HepG2 (cell line): ENCODE results near the gene ARID5B. TPM values are rescaled to one million over a fixed set of nuclear protein-coding genes. Genes with fewer than 3 reads are reported as not detected.

Source experiments
- ARNTL ChIP-seq: sonication (generic); formaldehyde crosslinking; IDR thresholded peaks from 2 replicates; pipeline ENCODE4 v1.4.0; 2020; ENCODE audit warnings: mild to moderate bottlenecking, missing genetic modification reagents
- CEBPB ChIP-seq: IDR thresholded peaks from 2 replicates; pipeline ENCODE4 v1.6.1; 2011; ENCODE audit warnings: low read depth, low read length, improper control_type of control experiment, borderline replicate concordance
- HMG20A ChIP-seq: IDR thresholded peaks from 2 replicates; pipeline ENCODE4 v1.6.1; 2016; ENCODE audit warnings: borderline replicate concordance
- IRF2 ChIP-seq: IDR thresholded peaks from 2 replicates; pipeline ENCODE4 v1.6.1; 2018; ENCODE audit warnings: missing genetic modification reagents, missing compliant biosample characterization
- ISX ChIP-seq: sonication (generic); formaldehyde crosslinking; conservative IDR thresholded peaks from 2 replicates; pipeline ENCODE4 v1.5.0; 2020; ENCODE audit warnings: missing genetic modification reagents
- JUNB ChIP-seq: sonication (generic); formaldehyde crosslinking; IDR thresholded peaks from 2 replicates; pipeline ENCODE4 v1.8.0; 2022; ENCODE audit warnings: missing genetic modification reagents, mild to moderate bottlenecking, borderline replicate concordance
- NONO ChIP-seq, 2 experiments: fragments of 450-650 bp in 1 of 2; sonication (generic) in 1 of 2; formaldehyde crosslinking in 1 of 2; IDR thresholded peaks in 1 of 2; conservative IDR thresholded peaks in 1 of 2; 2 replicates each; pipeline versions ENCODE4 v1.6.1 to v1.8.0; 2017 to 2022; ENCODE audit warnings: mild to moderate bottlenecking in 1 of 2, missing genetic modification reagents in 1 of 2, moderate library complexity in 1 of 2
- NR2F2 ChIP-seq: IDR thresholded peaks from 2 replicates; pipeline ENCODE4 v1.6.1; 2012; ENCODE audit warnings: low read depth, inconsistent platforms, borderline replicate concordance
- PTBP1 ChIP-seq: fragments of 200-400 bp; formaldehyde crosslinking; IDR thresholded peaks from 2 replicates; pipeline ENCODE4 v1.6.1; 2018; ENCODE audit warnings: low read length, low read depth; ENCODE audit not compliant: poor library complexity, severe bottlenecking
- XBP1 ChIP-seq: sonication (generic); formaldehyde crosslinking; IDR thresholded peaks from 2 replicates; pipeline ENCODE4 v1.5.0; 2020; ENCODE audit warnings: missing genetic modification reagents
- YY1 ChIP-seq: IDR thresholded peaks from 2 replicates; pipeline ENCODE4 v1.6.1; 2011; ENCODE audit warnings: low read length, low read depth, moderate library complexity, mild to moderate bottlenecking; ENCODE audit not compliant: insufficient read depth, insufficient replicate concordance
- ZBTB42 ChIP-seq: sonication (generic); formaldehyde crosslinking; IDR thresholded peaks from 2 replicates; pipeline ENCODE4 v1.5.0; 2020; ENCODE audit warnings: mild to moderate bottlenecking, missing genetic modification reagents
- ZFP62 ChIP-seq: sonication (generic); formaldehyde crosslinking; IDR thresholded peaks from 2 replicates; pipeline ENCODE4 v1.4.0; 2020; ENCODE audit warnings: missing genetic modification reagents
- ZMYM2 ChIP-seq: sonication (generic); formaldehyde crosslinking; IDR thresholded peaks from 2 replicates; pipeline ENCODE4 v1.8.0; 2022; ENCODE audit warnings: mild to moderate bottlenecking, missing genetic modification reagents
- ZNF12 ChIP-seq: sonication (generic); formaldehyde crosslinking; IDR thresholded peaks from 2 replicates; pipeline ENCODE4 v1.5.0; 2020; ENCODE audit warnings: missing genetic modification reagents
- ZNF644 ChIP-seq: IDR thresholded peaks from 2 replicates; pipeline ENCODE4 v1.6.1; 2016; ENCODE audit warnings: low read depth
- ZNF749 ChIP-seq: sonication (generic); formaldehyde crosslinking; IDR thresholded peaks from 2 replicates; pipeline ENCODE4 v1.8.0; 2022; ENCODE audit warnings: mild to moderate bottlenecking, missing genetic modification reagents, moderate library complexity, borderline replicate concordance
- ZNF75D ChIP-seq: sonication (generic); formaldehyde crosslinking; IDR thresholded peaks from 2 replicates; pipeline ENCODE4 v1.8.1; 2023; ENCODE audit warnings: missing genetic modification reagents, mild to moderate bottlenecking, borderline replicate concordance
- polyA plus RNA-seq, 8 experiments: library from polyadenylated mRNA; depleted of rRNA in 3 of 8; stranded (reverse) in 7 of 8; unstranded in 1 of 8; fragments of >200 nt; fragmentation: Illumina TruSeq in 4 of 8; extraction: Trizol in 4 of 8; gene quantifications; 2 replicates each; pipeline versions ENCODE4 v1.2.1 to v1.2.3, GENCODE V29; 2011 to 2016; ENCODE audit warnings: low read depth in 4 of 8, missing spikeins in 1 of 8, mixed read lengths in 1 of 8; ENCODE audit not compliant: insufficient read depth in 1 of 8
- total RNA-seq, 5 experiments: library from RNA; depleted of rRNA; stranded (reverse); fragments of >200 nt; fragmentation: Illumina TruSeq; extraction: Trizol; gene quantifications; 2 replicates each; pipeline ENCODE4 v1.2.3, GENCODE V29; 2016; ENCODE audit warnings: low read depth in 1 of 5
- TF ChIP-seq, protein P1 (sequence below): IDR thresholded peaks from 2 replicates; pipeline ENCODE4 v1.6.1; 2018; ENCODE audit warnings: missing genetic modification reagents
- TF ChIP-seq, protein P2 (sequence below): sonication (generic); formaldehyde crosslinking; IDR thresholded peaks from 2 replicates; pipeline ENCODE4 v1.8.0; 2022; ENCODE audit warnings: mild to moderate bottlenecking, missing genetic modification reagents, moderate library complexity
- TF ChIP-seq, protein P3 (sequence below): sonication (generic); formaldehyde crosslinking; IDR thresholded peaks from 2 replicates; pipeline ENCODE4 v1.5.0; 2020; ENCODE audit warnings: missing genetic modification reagents
- TF ChIP-seq, protein P4 (sequence below): sonication (generic); formaldehyde crosslinking; IDR thresholded peaks from 2 replicates; pipeline ENCODE4 v1.4.0; 2020; ENCODE audit warnings: mild to moderate bottlenecking, missing genetic modification reagents
- TF ChIP-seq, protein P5 (sequence below): sonication (generic); formaldehyde crosslinking; conservative IDR thresholded peaks from 2 replicates; pipeline ENCODE4 v1.4.0; 2020; ENCODE audit warnings: missing genetic modification reagents

The ARID5B gene
- total and polyA plus RNA-seq, 2 of the 13 experiments (the other 11 are each of a cell fraction or from before 2014, with no cell fraction given): 6.2 to 21.1 TPM

DNA sequence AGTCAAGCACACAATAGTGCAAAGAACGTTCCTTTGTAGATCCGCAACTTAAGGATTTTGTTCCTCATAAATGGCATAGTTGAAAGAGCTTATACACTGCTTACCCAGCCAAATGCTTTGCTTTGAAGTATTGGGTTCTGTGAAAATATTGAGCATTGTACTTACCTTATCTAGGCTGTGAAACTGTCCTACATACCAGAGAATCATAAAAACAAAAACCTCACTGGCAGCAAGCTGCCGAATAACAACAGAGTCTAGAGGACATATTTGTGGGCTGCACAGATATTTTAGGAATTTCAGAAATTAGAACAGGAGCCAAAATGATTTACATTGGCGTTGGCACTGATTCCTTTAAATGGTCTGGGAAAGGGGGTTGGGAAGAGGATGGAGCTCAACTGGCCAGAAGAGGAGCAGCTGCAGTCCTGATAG is 192.4 kb downstream of the ARID5B start (continued):
- TF ChIP-seq, protein P1, sequence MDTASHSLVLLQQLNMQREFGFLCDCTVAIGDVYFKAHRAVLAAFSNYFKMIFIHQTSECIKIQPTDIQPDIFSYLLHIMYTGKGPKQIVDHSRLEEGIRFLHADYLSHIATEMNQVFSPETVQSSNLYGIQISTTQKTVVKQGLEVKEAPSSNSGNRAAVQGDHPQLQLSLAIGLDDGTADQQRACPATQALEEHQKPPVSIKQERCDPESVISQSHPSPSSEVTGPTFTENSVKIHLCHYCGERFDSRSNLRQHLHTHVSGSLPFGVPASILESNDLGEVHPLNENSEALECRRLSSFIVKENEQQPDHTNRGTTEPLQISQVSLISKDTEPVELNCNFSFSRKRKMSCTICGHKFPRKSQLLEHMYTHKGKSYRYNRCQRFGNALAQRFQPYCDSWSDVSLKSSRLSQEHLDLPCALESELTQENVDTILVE: no peak
- no peak for TF ChIP-seq IRF2 (CRISPR knock-in tag)
- TF ChIP-seq CEBPB: no peak
- TF ChIP-seq ZNF749 (CRISPR knock-in tag): no peak
- TF ChIP-seq ZBTB42: no peak
- peak; percentile 73; the same call in 1 of the 2 replicates for TF ChIP-seq ZNF12 (CRISPR knock-in tag)
- TF ChIP-seq, protein P2, sequence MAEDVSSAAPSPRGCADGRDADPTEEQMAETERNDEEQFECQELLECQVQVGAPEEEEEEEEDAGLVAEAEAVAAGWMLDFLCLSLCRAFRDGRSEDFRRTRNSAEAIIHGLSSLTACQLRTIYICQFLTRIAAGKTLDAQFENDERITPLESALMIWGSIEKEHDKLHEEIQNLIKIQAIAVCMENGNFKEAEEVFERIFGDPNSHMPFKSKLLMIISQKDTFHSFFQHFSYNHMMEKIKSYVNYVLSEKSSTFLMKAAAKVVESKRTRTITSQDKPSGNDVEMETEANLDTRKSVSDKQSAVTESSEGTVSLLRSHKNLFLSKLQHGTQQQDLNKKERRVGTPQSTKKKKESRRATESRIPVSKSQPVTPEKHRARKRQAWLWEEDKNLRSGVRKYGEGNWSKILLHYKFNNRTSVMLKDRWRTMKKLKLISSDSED (CRISPR knock-in tag): no peak
- no peak for TF ChIP-seq ISX (CRISPR knock-in tag)
- no peak for TF ChIP-seq XBP1 (CRISPR knock-in tag)
- no peak for TF ChIP-seq YY1
- TF ChIP-seq ZNF75D (CRISPR knock-in tag): no peak
- no peak for TF ChIP-seq ARNTL (CRISPR knock-in tag)
- no peak for TF ChIP-seq PTBP1
- no peak for TF ChIP-seq NONO (IDR thresholded peaks at IDR 0.05)
- TF ChIP-seq NONO (CRISPR knock-in tag; conservative IDR thresholded peaks at IDR 0.05): 0 out of 2 replicates have a peak, but pooled peaks have one; percentile 27
- peak; percentile 39; the same call in 1 of the 2 replicates for TF ChIP-seq NR2F2
- TF ChIP-seq JUNB: no peak
- TF ChIP-seq, protein P3, sequence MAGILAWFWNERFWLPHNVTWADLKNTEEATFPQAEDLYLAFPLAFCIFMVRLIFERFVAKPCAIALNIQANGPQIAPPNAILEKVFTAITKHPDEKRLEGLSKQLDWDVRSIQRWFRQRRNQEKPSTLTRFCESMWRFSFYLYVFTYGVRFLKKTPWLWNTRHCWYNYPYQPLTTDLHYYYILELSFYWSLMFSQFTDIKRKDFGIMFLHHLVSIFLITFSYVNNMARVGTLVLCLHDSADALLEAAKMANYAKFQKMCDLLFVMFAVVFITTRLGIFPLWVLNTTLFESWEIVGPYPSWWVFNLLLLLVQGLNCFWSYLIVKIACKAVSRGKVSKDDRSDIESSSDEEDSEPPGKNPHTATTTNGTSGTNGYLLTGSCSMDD (CRISPR knock-in tag): no peak
- TF ChIP-seq, protein P4, sequence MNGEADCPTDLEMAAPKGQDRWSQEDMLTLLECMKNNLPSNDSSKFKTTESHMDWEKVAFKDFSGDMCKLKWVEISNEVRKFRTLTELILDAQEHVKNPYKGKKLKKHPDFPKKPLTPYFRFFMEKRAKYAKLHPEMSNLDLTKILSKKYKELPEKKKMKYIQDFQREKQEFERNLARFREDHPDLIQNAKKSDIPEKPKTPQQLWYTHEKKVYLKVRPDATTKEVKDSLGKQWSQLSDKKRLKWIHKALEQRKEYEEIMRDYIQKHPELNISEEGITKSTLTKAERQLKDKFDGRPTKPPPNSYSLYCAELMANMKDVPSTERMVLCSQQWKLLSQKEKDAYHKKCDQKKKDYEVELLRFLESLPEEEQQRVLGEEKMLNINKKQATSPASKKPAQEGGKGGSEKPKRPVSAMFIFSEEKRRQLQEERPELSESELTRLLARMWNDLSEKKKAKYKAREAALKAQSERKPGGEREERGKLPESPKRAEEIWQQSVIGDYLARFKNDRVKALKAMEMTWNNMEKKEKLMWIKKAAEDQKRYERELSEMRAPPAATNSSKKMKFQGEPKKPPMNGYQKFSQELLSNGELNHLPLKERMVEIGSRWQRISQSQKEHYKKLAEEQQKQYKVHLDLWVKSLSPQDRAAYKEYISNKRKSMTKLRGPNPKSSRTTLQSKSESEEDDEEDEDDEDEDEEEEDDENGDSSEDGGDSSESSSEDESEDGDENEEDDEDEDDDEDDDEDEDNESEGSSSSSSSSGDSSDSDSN (CRISPR knock-in tag): no peak
- TF ChIP-seq, protein P5, sequence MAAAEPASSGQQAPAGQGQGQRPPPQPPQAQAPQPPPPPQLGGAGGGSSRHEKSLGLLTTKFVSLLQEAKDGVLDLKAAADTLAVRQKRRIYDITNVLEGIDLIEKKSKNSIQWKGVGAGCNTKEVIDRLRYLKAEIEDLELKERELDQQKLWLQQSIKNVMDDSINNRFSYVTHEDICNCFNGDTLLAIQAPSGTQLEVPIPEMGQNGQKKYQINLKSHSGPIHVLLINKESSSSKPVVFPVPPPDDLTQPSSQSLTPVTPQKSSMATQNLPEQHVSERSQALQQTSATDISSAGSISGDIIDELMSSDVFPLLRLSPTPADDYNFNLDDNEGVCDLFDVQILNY (CRISPR knock-in tag): no peak
- peak; percentile 46; the same call in 1 of the 2 replicates for TF ChIP-seq ZNF644 (CRISPR knock-in tag)
- TF ChIP-seq ZFP62: no peak
- peak; percentile 85; the same call in 1 of the 2 replicates for TF ChIP-seq HMG20A (CRISPR knock-in tag)
- no peak for TF ChIP-seq ZMYM2 (CRISPR knock-in tag)
